GM12865 (cell line): Measurements from ENCODE around the gene ADRM1.

ENCODE experiments used
- DNase-seq: peaks from one replicate; pipeline ENCODE4 v3.0.0; 2010; ENCODE audit warnings: low read depth
- H3K4me3 ChIP-seq: 2 replicates; pipeline ENCODE4 v1.5.1; 2011; ENCODE audit warnings: mild to moderate bottlenecking, low read depth, low read length, control low read depth
- CTCF ChIP-seq: IDR thresholded peaks from 2 replicates; pipeline ENCODE4 v1.5.1; 2011; ENCODE audit warnings: low read length, control low read depth, low read depth, inconsistent platforms; ENCODE audit not compliant: insufficient read depth; ENCODE audit errors: missing control alignments

Gene ADRM1

GRCh38 chr20:62334881-62335280 is 32.1 kb downstream of the ADRM1 start:
- DNase-seq: no peak
- no peak for TF ChIP-seq CTCF
- H3K4me3 ChIP-seq: no peak overlapping the region

GRCh38 chr20:62335532-62335931 is 32.7 kb downstream of the ADRM1 start:
- no peak for TF ChIP-seq CTCF
- no peak for DNase-seq

DNA sequence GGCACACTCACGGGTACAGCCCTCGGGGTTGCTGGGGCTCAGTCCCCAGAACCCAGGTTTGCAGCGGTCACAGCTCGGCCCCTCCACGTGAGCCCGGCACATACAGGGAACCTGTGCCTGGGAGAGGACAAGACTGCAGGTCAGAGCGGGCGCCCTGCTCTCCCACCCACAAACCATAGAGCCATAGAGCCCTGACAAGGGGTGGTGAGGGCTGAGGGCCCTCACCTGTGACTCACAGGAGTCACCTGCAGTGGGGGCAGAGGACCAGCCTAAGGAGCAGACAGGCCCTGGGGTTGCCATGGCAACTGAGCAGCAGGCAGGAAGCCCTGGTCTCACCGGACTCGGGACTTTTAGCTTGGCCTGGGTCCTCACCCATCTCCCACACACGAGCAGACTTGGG is 33.5 kb downstream of the ADRM1 start:
- no peak overlapping the region for H3K4me3 ChIP-seq
- TF ChIP-seq CTCF: no peak
- peak; percentile 49 for DNase-seq

More at GRCh38 chr20:62335532-62335931, 32.7 kb downstream of the ADRM1 start:
- no peak overlapping the region for H3K4me3 ChIP-seq

DNA sequence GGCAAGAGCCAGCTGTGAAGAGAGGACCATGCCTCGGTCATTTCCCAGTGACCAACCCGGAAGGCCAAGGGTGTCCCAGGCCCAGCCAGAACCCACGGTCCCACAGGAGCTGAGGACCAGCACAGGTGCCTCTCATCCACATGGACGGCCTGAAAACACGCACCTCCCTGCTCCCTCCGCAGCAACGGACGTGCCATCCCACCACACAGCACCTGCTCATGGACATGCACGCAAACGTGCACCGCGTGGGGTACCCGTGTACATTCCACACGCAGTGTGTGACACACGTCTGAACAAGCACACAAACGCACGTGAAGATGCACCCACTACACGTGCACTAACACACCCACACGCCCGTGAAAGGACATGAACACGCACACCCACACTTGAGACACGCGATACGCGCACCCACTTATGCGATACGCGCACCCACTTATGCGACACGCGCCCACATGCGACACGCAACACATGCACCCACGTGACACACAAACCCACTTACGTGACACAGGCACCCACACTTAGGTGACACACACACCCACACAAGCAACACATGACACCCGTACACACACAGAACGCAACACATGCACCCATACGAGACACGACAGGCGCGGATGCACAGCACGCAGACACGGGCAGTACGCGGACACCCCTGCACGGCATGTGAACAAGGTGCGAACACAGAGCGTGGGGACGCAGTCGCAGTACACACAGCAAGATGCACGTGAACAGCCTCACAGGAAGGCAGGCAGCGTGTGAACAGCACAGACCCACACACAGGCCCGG is 34.2 kb downstream of the ADRM1 start:
- no peak overlapping the region for H3K4me3 ChIP-seq
- no peak for TF ChIP-seq CTCF
- no peak for DNase-seq

GRCh38 chr20:62337558-62338293 is 34.9 kb downstream of the ADRM1 start:
- no peak overlapping the region for H3K4me3 ChIP-seq
- DNase-seq: peak; percentile 80
- no peak for TF ChIP-seq CTCF

DNA sequence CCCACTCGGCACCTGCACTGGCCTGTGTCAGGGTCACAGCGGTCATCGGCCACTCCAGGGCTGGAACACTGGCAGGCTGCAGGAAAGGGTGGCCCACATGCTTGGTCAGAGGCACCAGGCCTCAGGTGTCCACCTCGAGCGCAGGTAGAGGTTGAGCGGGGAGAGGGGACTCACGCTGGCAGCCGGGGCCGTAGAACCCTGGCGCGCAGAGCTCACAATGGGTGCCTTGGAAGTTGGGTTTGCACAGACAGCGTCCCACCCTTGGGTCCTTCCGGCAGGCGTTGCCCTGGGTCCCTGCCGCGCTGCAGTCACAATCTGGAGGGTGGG is 35.5 kb downstream of the ADRM1 start:
- no peak overlapping the region for H3K4me3 ChIP-seq
- TF ChIP-seq CTCF: no peak
- no peak for DNase-seq
